HepG2 (cell line): ENCODE results near the gene CSNK1A1. TPM values are rescaled to one million over a fixed set of nuclear protein-coding genes. Genes with fewer than 3 reads are reported as not detected.
A peak's percentile ranks its signal among the peaks of the same experiment; 100 is the strongest.

Experiments used
- AFF4 ChIP-seq: sonication (generic); formaldehyde crosslinking; IDR thresholded peaks from 2 replicates; pipeline ENCODE4 v1.4.0; 2020; ENCODE audit warnings: missing genetic modification reagents
- ATM ChIP-seq: fragments of 450-650 bp; IDR thresholded peaks from 2 replicates; pipeline ENCODE4 v1.7.1; 2017; ENCODE audit warnings: mild to moderate bottlenecking, borderline replicate concordance
- GABPA ChIP-seq, 2 experiments: IDR thresholded peaks; 2 replicates each; pipeline ENCODE4 v1.6.1; 2011 to 2016; ENCODE audit warnings: low read depth in 2 of 2, low read length in 1 of 2, missing biosample characterization in 1 of 2, missing genetic modification characterization in 1 of 2
- HOXA7 ChIP-seq: sonication (generic); formaldehyde crosslinking; IDR thresholded peaks from 2 replicates; pipeline ENCODE4 v1.8.1; 2022; ENCODE audit warnings: mild to moderate bottlenecking, missing genetic modification reagents, moderate library complexity
- PHF20 ChIP-seq: sonication (generic); formaldehyde crosslinking; IDR thresholded peaks from 2 replicates; pipeline ENCODE4 v1.5.0; 2020; ENCODE audit warnings: mild to moderate bottlenecking, missing genetic modification reagents
- SETDB1 ChIP-seq: sonication (generic); formaldehyde crosslinking; IDR thresholded peaks from 2 replicates; pipeline ENCODE4 v1.5.1; 2020; ENCODE audit warnings: missing genetic modification reagents, mild to moderate bottlenecking, borderline replicate concordance
- SNRNP70 ChIP-seq: fragments of 200-400 bp; formaldehyde crosslinking; IDR thresholded peaks from 2 replicates; pipeline ENCODE4 v1.6.1; 2017; ENCODE audit warnings: mild to moderate bottlenecking, low read depth, low read length, moderate library complexity
- TOPORS ChIP-seq: sonication (generic); formaldehyde crosslinking; IDR thresholded peaks from 2 replicates; pipeline ENCODE4 v1.8.0; 2023; ENCODE audit warnings: mild to moderate bottlenecking, missing genetic modification reagents
- TRIM22 ChIP-seq: fragments of 450-650 bp; IDR thresholded peaks from 2 replicates; pipeline ENCODE4 v1.6.1; 2017
- XRCC5 ChIP-seq: fragments of 200-400 bp; formaldehyde crosslinking; optimal IDR thresholded peaks from 2 replicates; pipeline ENCODE3; 2017; ENCODE audit warnings: mild to moderate bottlenecking, low read length
- ZNF557 ChIP-seq: sonication (generic); formaldehyde crosslinking; IDR thresholded peaks from 2 replicates; pipeline ENCODE4 v1.4.0; 2020; ENCODE audit warnings: missing genetic modification reagents
- ZNF562 ChIP-seq: sonication (generic); formaldehyde crosslinking; IDR thresholded peaks from 2 replicates; pipeline ENCODE4 v1.8.0; 2022; ENCODE audit warnings: missing genetic modification reagents, borderline replicate concordance
- ZNF570 ChIP-seq: sonication (generic); formaldehyde crosslinking; IDR thresholded peaks from 2 replicates; pipeline ENCODE4 v1.4.0; 2020; ENCODE audit warnings: mild to moderate bottlenecking, missing genetic modification reagents, borderline replicate concordance
- ZNF75D ChIP-seq: sonication (generic); formaldehyde crosslinking; IDR thresholded peaks from 2 replicates; pipeline ENCODE4 v1.8.1; 2023; ENCODE audit warnings: missing genetic modification reagents, mild to moderate bottlenecking, borderline replicate concordance
- ZSCAN30 ChIP-seq: sonication (generic); formaldehyde crosslinking; IDR thresholded peaks from 2 replicates; pipeline ENCODE4 v1.5.0; 2020; ENCODE audit warnings: mild to moderate bottlenecking, missing genetic modification reagents
- polyA plus RNA-seq, 8 experiments: library from polyadenylated mRNA; depleted of rRNA in 3 of 8; stranded (reverse) in 7 of 8; unstranded in 1 of 8; fragments of >200 nt; fragmentation: Illumina TruSeq in 4 of 8; extraction: Trizol in 4 of 8; gene quantifications; 2 replicates each; pipeline versions ENCODE4 v1.2.1 to v1.2.3, GENCODE V29; 2011 to 2016; ENCODE audit warnings: low read depth in 4 of 8, missing spikeins in 1 of 8, mixed read lengths in 1 of 8; ENCODE audit not compliant: insufficient read depth in 1 of 8
- total RNA-seq, 5 experiments: library from RNA; depleted of rRNA; stranded (reverse); fragments of >200 nt; fragmentation: Illumina TruSeq; extraction: Trizol; gene quantifications; 2 replicates each; pipeline ENCODE4 v1.2.3, GENCODE V29; 2016; ENCODE audit warnings: low read depth in 1 of 5
- TF ChIP-seq, protein P1 (sequence below): IDR thresholded peaks from 2 replicates; pipeline ENCODE4 v1.6.1; 2016; ENCODE audit warnings: mild to moderate bottlenecking, missing biosample characterization, missing genetic modification reagents
- TF ChIP-seq, protein P2 (sequence below): sonication (generic); formaldehyde crosslinking; IDR thresholded peaks from 2 replicates; pipeline ENCODE4 v1.4.0; 2020; ENCODE audit warnings: missing genetic modification reagents, borderline replicate concordance
- TF ChIP-seq, protein P3 (sequence below): sonication (generic); formaldehyde crosslinking; IDR thresholded peaks from 2 replicates; pipeline ENCODE4 v1.4.0; 2020; ENCODE audit warnings: mild to moderate bottlenecking, missing genetic modification reagents

CSNK1A1 gene
- total and polyA plus RNA-seq, 2 of the 13 experiments (the other 11 are each of a cell fraction or from before 2014, with no cell fraction given): 89.0 to 149 TPM

- TF ChIP-seq, protein P1, sequence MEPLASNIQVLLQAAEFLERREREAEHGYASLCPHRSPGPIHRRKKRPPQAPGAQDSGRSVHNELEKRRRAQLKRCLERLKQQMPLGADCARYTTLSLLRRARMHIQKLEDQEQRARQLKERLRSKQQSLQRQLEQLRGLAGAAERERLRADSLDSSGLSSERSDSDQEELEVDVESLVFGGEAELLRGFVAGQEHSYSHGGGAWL (CRISPR knock-in tag): no peak
- TF ChIP-seq ZNF75D (CRISPR knock-in tag) (no peak), ATM (no peak), ZNF562 (CRISPR knock-in tag) (no peak), ZNF570 (no peak), SETDB1 (no peak), HOXA7 (no peak), AFF4 (CRISPR knock-in tag) (no peak; the same call in 1 of the 2 replicates), PHF20 (CRISPR knock-in tag) (peak; percentile 72), GABPA (IDR thresholded peaks at IDR 0.05; ENCODE audit: low read depth, low read length) (peak; percentile 34), GABPA (CRISPR knock-in tag; IDR thresholded peaks at IDR 0.05; ENCODE audit: low read depth) (peak; percentile 81), XRCC5 (no peak), ZSCAN30 (CRISPR knock-in tag) (no peak), TRIM22 (no peak), TOPORS (CRISPR knock-in tag) (peak; percentile 58; the same call in 1 of the 2 replicates), SNRNP70 (no peak), ZNF557 (CRISPR knock-in tag) (no peak)
- TF ChIP-seq, protein P2, sequence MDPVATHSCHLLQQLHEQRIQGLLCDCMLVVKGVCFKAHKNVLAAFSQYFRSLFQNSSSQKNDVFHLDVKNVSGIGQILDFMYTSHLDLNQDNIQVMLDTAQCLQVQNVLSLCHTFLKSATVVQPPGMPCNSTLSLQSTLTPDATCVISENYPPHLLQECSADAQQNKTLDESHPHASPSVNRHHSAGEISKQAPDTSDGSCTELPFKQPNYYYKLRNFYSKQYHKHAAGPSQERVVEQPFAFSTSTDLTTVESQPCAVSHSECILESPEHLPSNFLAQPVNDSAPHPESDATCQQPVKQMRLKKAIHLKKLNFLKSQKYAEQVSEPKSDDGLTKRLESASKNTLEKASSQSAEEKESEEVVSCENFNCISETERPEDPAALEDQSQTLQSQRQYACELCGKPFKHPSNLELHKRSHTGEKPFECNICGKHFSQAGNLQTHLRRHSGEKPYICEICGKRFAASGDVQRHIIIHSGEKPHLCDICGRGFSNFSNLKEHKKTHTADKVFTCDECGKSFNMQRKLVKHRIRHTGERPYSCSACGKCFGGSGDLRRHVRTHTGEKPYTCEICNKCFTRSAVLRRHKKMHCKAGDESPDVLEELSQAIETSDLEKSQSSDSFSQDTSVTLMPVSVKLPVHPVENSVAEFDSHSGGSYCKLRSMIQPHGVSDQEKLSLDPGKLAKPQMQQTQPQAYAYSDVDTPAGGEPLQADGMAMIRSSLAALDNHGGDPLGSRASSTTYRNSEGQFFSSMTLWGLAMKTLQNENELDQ (CRISPR knock-in tag): no peak
- TF ChIP-seq, protein P3, sequence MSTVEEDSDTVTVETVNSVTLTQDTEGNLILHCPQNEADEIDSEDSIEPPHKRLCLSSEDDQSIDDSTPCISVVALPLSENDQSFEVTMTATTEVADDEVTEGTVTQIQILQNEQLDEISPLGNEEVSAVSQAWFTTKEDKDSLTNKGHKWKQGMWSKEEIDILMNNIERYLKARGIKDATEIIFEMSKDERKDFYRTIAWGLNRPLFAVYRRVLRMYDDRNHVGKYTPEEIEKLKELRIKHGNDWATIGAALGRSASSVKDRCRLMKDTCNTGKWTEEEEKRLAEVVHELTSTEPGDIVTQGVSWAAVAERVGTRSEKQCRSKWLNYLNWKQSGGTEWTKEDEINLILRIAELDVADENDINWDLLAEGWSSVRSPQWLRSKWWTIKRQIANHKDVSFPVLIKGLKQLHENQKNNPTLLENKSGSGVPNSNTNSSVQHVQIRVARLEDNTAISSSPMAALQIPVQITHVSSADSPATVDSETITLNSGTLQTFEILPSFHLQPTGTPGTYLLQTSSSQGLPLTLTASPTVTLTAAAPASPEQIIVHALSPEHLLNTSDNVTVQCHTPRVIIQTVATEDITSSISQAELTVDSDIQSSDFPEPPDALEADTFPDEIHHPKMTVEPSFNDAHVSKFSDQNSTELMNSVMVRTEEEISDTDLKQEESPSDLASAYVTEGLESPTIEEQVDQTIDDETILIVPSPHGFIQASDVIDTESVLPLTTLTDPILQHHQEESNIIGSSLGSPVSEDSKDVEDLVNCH (CRISPR knock-in tag): no peak
Measured at GRCh38 chr5:149452007-149452664, 99.1 kb downstream of the CSNK1A1 start (continued).
